Adrenal gland (tissue), 12 donors: ENCODE results near the gene SH2D2A. TPM values are rescaled to one million over a fixed set of nuclear protein-coding genes. Genes with fewer than 3 reads are reported as not detected.
A peak's percentile ranks its signal among the peaks of the same experiment; 100 is the strongest.

Experiments
- DNase-seq, 7 donors: peaks; one replicate each; pipeline ENCODE4 v3.0.0-alpha.2; 2019 to 2020
- H3K27ac ChIP-seq, 5 donors: fragments of 200-600 bp; sonication (generic) in 4 of 5; 1 replicate in 3 of 5; 2 replicates in 2 of 5; pipeline versions ENCODE4 v1.5.1 to v1.8.0; 2016 to 2020; ENCODE audit warnings: mild to moderate bottlenecking in 1 of 5
- H3K27me3 ChIP-seq: fragments of 200-600 bp; 2 replicates; pipeline ENCODE4 v1.8.0; 2021
- H3K36me3 ChIP-seq, 2 donors: fragments of 200-600 bp; replicated peaks in 1 of 2; 1 replicate in 1 of 2; 2 replicates in 1 of 2; pipeline versions ENCODE4 v1.5.1 to v1.8.0; 2018 to 2022
- H3K4me1 ChIP-seq, 2 donors: fragments of 200-600 bp; replicated peaks in 1 of 2; 1 replicate in 1 of 2; 2 replicates in 1 of 2; pipeline versions ENCODE4 v1.5.1 to v1.8.0; 2018 to 2021
- H3K4me3 ChIP-seq, 4 donors: fragments of 200-600 bp; sonication (generic) in 3 of 4; one replicate each; pipeline ENCODE4 v1.5.1; 2016 to 2018
- H3K9me3 ChIP-seq, 3 donors: fragments of 200-600 bp; sonication (generic) in 1 of 3; replicated peaks in 1 of 3; 1 replicate in 2 of 3; 2 replicates in 1 of 3; pipeline versions ENCODE4 v1.5.1 to v1.8.0; 2016 to 2021
- POLR2A ChIP-seq, 2 donors: fragments of 450-650 bp; IDR thresholded peaks; one replicate each; pipeline ENCODE4 v1.6.1; 2017; ENCODE audit warnings: antibody characterized with exemption in 2 of 2, mild to moderate bottlenecking in 2 of 2, moderate library complexity in 1 of 2
- WGBS, 4 donors: extraction: QIAGEN DNeasy Blood & Tissue Kit in 2 of 4; methylation state at CpG; one replicate each; pipeline versions ENCODE4 v1.1.5 to v1.1.7; 2013 to 2017; 5-methylcytosine and 5-hydroxymethylcytosine counted together
- intact Hi-C, 2 donors: fragments of 100-400 bp; cut with DNase I; formaldehyde crosslinking; loops; one replicate each; pipeline versions ENCODE4 v1.14.1 to v1.15.0; 2022 to 2023
- polyA plus RNA-seq, 3 donors: library from polyadenylated mRNA; stranded (reverse); fragments of 200-250 nt in 2 of 3; fragments of 350-450 nt in 1 of 3; fragmentation: Illumina TruSeq in 1 of 3; extraction: RNeasy Lipid Tissue Mini Kit (QIAGEN cat#74804) in 1 of 3; gene quantifications; one replicate each; pipeline ENCODE4 v1.2.3, GENCODE V29; 2013 to 2014
- total RNA-seq, 9 donors: library from RNA; depleted of rRNA in 4 of 9; stranded (reverse); fragments of >200 nt in 4 of 9; fragments of 120-200 nt in 1 of 9; fragmentation: NEBNext Ultra II Directional in 1 of 9; extraction: Animal tissue kit (Norgen Biotek cat#: 25700) in 1 of 9; gene quantifications; one replicate each; pipeline versions ENCODE4 v1.1.0 to v1.2.4, GENCODE V29; 2013 to 2023
- TF ChIP-seq, protein P1 (sequence below), 6 experiments: fragments of 450-650 bp in 4 of 6; fragments of 200-600 bp in 2 of 6; sonication (generic) in 1 of 6; IDR thresholded peaks; 1 replicate in 5 of 6; 2 replicates in 1 of 6; pipeline versions ENCODE4 v1.5.1 to v1.8.0; 2016 to 2021; ENCODE audit warnings: antibody characterized with exemption in 6 of 6, mild to moderate bottlenecking in 2 of 6, moderate library complexity in 1 of 6
- donor health status: healthy with polysubstance abuse.
- donor health status: Bipolar disorder and iron deficiency.
- donor health status: DM: yes; HTN: yes; CAD: no.
- donor health status: DM: no; HTN: no; CAD: no.
- donor health status: DM: no; HTN: no; CAD: no.
- donor health status: DM: yes; HTN: yes; CAD: no.

SH2D2A gene
- total and polyA plus RNA-seq, 12 donors: 0.11 to 4.8 (median 2.1) TPM; not detected in 1

- Histone ChIP-seq H3K36me3 (no peaks in the 10 kb centered on the region), H3K9me3 (no peaks in the 10 kb centered on the region), H3K4me3 (no peak overlapping the region), H3K27ac (no peak overlapping the region), H3K4me1 (no peaks in the 10 kb centered on the region), H3K27me3 (no peaks in the 10 kb centered on the region)
- TF ChIP-seq, protein P1, sequence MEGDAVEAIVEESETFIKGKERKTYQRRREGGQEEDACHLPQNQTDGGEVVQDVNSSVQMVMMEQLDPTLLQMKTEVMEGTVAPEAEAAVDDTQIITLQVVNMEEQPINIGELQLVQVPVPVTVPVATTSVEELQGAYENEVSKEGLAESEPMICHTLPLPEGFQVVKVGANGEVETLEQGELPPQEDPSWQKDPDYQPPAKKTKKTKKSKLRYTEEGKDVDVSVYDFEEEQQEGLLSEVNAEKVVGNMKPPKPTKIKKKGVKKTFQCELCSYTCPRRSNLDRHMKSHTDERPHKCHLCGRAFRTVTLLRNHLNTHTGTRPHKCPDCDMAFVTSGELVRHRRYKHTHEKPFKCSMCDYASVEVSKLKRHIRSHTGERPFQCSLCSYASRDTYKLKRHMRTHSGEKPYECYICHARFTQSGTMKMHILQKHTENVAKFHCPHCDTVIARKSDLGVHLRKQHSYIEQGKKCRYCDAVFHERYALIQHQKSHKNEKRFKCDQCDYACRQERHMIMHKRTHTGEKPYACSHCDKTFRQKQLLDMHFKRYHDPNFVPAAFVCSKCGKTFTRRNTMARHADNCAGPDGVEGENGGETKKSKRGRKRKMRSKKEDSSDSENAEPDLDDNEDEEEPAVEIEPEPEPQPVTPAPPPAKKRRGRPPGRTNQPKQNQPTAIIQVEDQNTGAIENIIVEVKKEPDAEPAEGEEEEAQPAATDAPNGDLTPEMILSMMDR (IDR thresholded peaks at IDR 0.05): no peak
- TF ChIP-seq POLR2A (IDR thresholded peaks at IDR 0.05): no peak
- no peak for DNase-seq
- intact Hi-C loops: no loop called here
- WGBS, 4 donors: 61 to 79% (median 75%) methylated on average over 2 to 4 of the region's 4 CpGs
These were observed 20.2 kb upstream of the SH2D2A start for GRCh38 chr1:156836892-156837291.

DNA sequence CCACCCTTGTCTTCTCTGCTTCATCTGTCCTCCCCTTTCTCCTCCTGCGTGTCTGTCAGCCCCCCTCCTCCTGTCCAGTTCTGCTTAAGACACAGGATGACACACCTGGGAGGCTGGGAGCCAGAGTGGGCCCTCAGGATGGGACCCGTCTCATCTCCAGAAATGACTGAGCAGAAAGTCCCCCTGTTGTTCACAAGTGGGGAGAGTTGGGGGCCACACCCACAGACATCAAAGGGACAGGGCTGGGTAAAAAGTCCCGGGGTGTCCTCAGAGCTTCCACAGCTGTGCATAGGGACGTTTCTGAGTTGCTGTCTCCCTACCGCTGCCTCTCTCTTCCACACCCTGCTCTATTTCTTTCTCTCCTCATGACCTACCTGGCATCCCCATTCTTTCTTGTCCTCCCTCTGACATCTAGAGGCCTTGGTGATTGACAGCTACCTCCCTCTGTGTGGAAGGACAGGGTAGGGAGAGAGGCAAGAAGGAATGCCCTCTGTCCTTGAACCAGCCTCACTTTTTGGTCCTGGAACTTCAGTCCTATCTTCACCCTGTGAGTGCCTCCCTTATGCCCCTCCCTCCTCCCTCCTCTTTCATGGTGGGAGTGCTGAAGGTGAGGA, 19.5 kb upstream of the SH2D2A start:
- TF ChIP-seq POLR2A (IDR thresholded peaks at IDR 0.05): no peak
- TF ChIP-seq, protein P1 (IDR thresholded peaks at IDR 0.05): no peak
- 57 to 80% (median 65%) methylated on average over 5 of the region's 5 CpGs for WGBS, 4 donors
- intact Hi-C loops: no loop called here

GRCh38 chr1:156834322-156834721, 17.7 kb upstream of the SH2D2A start:
- Histone ChIP-seq H3K27ac (no peak overlapping the region), H3K36me3 (no peaks in the 10 kb centered on the region), H3K9me3 (no peaks in the 10 kb centered on the region), H3K4me3 (no peak overlapping the region), H3K4me1 (no peaks in the 10 kb centered on the region), H3K27me3 (no peaks in the 10 kb centered on the region)
- TF ChIP-seq, protein P1 (IDR thresholded peaks at IDR 0.05): no peak
- TF ChIP-seq POLR2A (IDR thresholded peaks at IDR 0.05): no peak
- WGBS, 4 donors: 59 to 80% (median 73%) methylated on average over 3 of the region's 3 CpGs
- DNase-seq: no peak
- intact Hi-C loops: no loop called here

More for the DNA sequence above, 19.5 kb upstream of the SH2D2A start:
- Histone ChIP-seq H3K36me3 (no peaks in the 10 kb centered on the region), H3K27ac (no peak overlapping the region), H3K9me3 (no peaks in the 10 kb centered on the region), H3K4me1 (no peaks in the 10 kb centered on the region), H3K27me3 (no peaks in the 10 kb centered on the region), H3K4me3 (no peak overlapping the region)
- DNase-seq: no peak

DNA sequence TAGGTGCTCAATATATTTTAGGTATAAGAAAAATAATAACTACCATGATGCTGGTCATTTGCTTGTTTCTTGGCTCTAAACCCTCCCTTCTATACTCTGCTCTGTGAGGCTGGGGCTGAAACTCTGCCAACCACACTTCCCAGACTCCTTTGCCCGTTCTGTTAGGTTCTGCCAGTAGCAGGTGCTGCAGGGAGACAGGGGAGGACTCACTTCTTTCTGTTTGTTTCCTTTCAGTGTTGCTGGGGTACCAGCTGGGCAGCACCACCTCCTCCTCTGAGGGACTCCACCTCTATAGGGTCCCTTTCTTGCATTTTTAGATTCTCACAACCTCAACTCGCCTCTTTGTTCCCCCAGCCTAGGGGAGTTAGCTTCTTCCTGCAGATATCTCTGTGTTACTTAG, 17.0 kb upstream of the SH2D2A start:
- no peaks in the 10 kb centered on the region for H3K4me1 ChIP-seq
- intact Hi-C loops: no loop called here

More for the DNA sequence above, 17.0 kb upstream of the SH2D2A start:
- TF ChIP-seq POLR2A (IDR thresholded peaks at IDR 0.05): no peak
- TF ChIP-seq, protein P1 (IDR thresholded peaks at IDR 0.05): no peak
- no peaks in the 10 kb centered on the region for H3K36me3 ChIP-seq
- no peak overlapping the region for H3K4me3 ChIP-seq
- H3K27me3 ChIP-seq: no peaks in the 10 kb centered on the region
- 51 to 65% (median 53%) methylated on average over 2 of the region's 2 CpGs for WGBS, 4 donors
- no peaks in the 10 kb centered on the region for H3K9me3 ChIP-seq
- peak in 1 of 7 donors; percentile 11 for DNase-seq
- H3K27ac ChIP-seq: no peak overlapping the region
